Epithelial cell of esophagus (primary cell): Measurements from ENCODE around the gene ZNF432.

ENCODE experiments used
- DNase-seq: peaks from one replicate; pipeline ENCODE4 v3.0.0; 2010; ENCODE audit warnings: low read depth
- H3K4me3 ChIP-seq: 2 replicates; pipeline ENCODE4 v1.5.1; 2011; ENCODE audit warnings: mild to moderate bottlenecking, low read length, control low read depth
- CTCF ChIP-seq: IDR thresholded peaks from 2 replicates; pipeline ENCODE4 v1.5.1; 2011; ENCODE audit warnings: low read depth, mild to moderate bottlenecking, low read length, control low read depth, inconsistent platforms; ENCODE audit not compliant: insufficient read depth; ENCODE audit errors: missing control alignments

Gene ZNF432

GRCh38 chr19:52007451-52007805, 41.2 kb downstream of the ZNF432 start:
- H3K4me3 ChIP-seq: peak overlapping the region; percentile 90
- TF ChIP-seq CTCF: no peak
- no peak for DNase-seq

GRCh38 chr19:51994048-51994644, 54.5 kb downstream of the ZNF432 start:
- H3K4me3 ChIP-seq: no peak overlapping the region
- DNase-seq: no peak
- no peak for TF ChIP-seq CTCF

- TF ChIP-seq CTCF: no peak
- DNase-seq: no peak
Observed at GRCh38 chr19:51993422-51993821, 55.2 kb downstream of the ZNF432 start.

GRCh38 chr19:51986309-51987291, 62.0 kb downstream of the ZNF432 start, which contains the start of gene ZNF350:
Gene ZNF350, minus strand, starts transcription at chr19:51986840. Its CDS starts 12,480 bp downstream, at chr19:51974360.
- TF ChIP-seq CTCF: no peak
- peak; percentile 97 for DNase-seq
- H3K4me3 ChIP-seq: peak within 1 kb of the TSS; percentile 99

More at GRCh38 chr19:51993422-51993821, 55.2 kb downstream of the ZNF432 start:
- H3K4me3 ChIP-seq: no peak overlapping the region

- TF ChIP-seq CTCF: no peak
- no peak overlapping the region for H3K4me3 ChIP-seq
- DNase-seq: no peak
Observed at GRCh38 chr19:51983361-51983760, 65.3 kb downstream of the ZNF432 start.
